GM23338 (cell line): ENCODE data around the gene GRM5. TPM values are rescaled to one million over a fixed set of nuclear protein-coding genes. Genes with fewer than 3 reads are reported as not detected.

ENCODE experiments used
- ATAC-seq: fragments of 200-7000 bp; cut with Tn5 transposase; 3 replicates; pipeline ENCODE4 v1.9.1; 2020
- DNase-seq: peaks from one replicate; pipeline ENCODE4 v3.0.0-alpha.2; 2015; ENCODE audit warnings: low spot score
- H2AFZ ChIP-seq: fragments of 200-600 bp; sonication (generic); 2 replicates; pipeline ENCODE4 v1.8.0; 2016; ENCODE audit warnings: antibody characterized with exemption, mild to moderate bottlenecking, moderate library complexity
- H3F3A ChIP-seq: fragments of 200-600 bp; sonication (generic); replicated peaks from 2 replicates; pipeline ENCODE4 v1.8.0; 2017; ENCODE audit warnings: antibody characterized with exemption, mixed run types, low read depth
- H3K27ac ChIP-seq: fragments of 200-600 bp; sonication (generic); 2 replicates; pipeline ENCODE4 v1.6.1; 2016; ENCODE audit warnings: low read depth
- H3K27me3 ChIP-seq: fragments of 200-600 bp; sonication (generic); 2 replicates; pipeline ENCODE4 v1.8.0; 2016; ENCODE audit warnings: mild to moderate bottlenecking, mixed run types, moderate library complexity; ENCODE audit not compliant: insufficient read depth
- H3K36me3 ChIP-seq: fragments of 200-600 bp; sonication (generic); 2 replicates; pipeline ENCODE4 v1.8.0; 2016; ENCODE audit warnings: mild to moderate bottlenecking; ENCODE audit not compliant: insufficient read depth
- H3K4me1 ChIP-seq: fragments of 200-600 bp; sonication (generic); 2 replicates; pipeline ENCODE4 v1.8.0; 2016; ENCODE audit warnings: mild to moderate bottlenecking, moderate library complexity; ENCODE audit not compliant: insufficient read depth
- H3K4me2 ChIP-seq: fragments of 200-600 bp; sonication (generic); 2 replicates; pipeline ENCODE4 v1.7.1; 2017; ENCODE audit warnings: mixed run types
- H3K4me3 ChIP-seq: fragments of 200-600 bp; sonication (generic); 2 replicates; pipeline ENCODE4 v1.6.1; 2016; ENCODE audit warnings: mixed run types
- H3K79me2 ChIP-seq: fragments of 200-600 bp; sonication (generic); replicated peaks from 2 replicates; pipeline ENCODE4 v1.8.0; 2017; ENCODE audit warnings: mild to moderate bottlenecking; ENCODE audit not compliant: insufficient read depth
- H3K9me2 ChIP-seq: fragments of 200-600 bp; sonication (generic); 2 replicates; pipeline ENCODE4 v1.8.0; 2017; ENCODE audit not compliant: insufficient read depth
- H4K20me1 ChIP-seq: fragments of 200-600 bp; sonication (generic); replicated peaks from 2 replicates; pipeline ENCODE4 v1.8.0; 2017; ENCODE audit warnings: mild to moderate bottlenecking; ENCODE audit not compliant: insufficient read depth
- H3K27ac Mint-ChIP-seq: 2 replicates; pipeline ENCODE4 v1.8.0; 2020; ENCODE audit warnings: inconsistent platforms, mild to moderate bottlenecking, moderate library complexity, mixed read lengths
- H3K27me3 Mint-ChIP-seq: 3 replicates; pipeline ENCODE4 v1.8.0; 2022; ENCODE audit warnings: low read depth, mild to moderate bottlenecking, moderate library complexity, mixed read lengths, inconsistent platforms; ENCODE audit not compliant: insufficient read depth, poor library complexity
- H3K36me3 Mint-ChIP-seq: 3 replicates; pipeline ENCODE4 v1.8.0; 2021; ENCODE audit warnings: low read depth, mild to moderate bottlenecking, inconsistent platforms, moderate library complexity, mixed read lengths
- H3K4me1 Mint-ChIP-seq: 3 replicates; pipeline ENCODE4 v1.8.0; 2020; ENCODE audit warnings: mild to moderate bottlenecking, inconsistent platforms, mixed read lengths
- H3K4me3 Mint-ChIP-seq: 3 replicates; pipeline ENCODE4 v1.8.0; 2021; ENCODE audit warnings: moderate library complexity, mild to moderate bottlenecking, inconsistent platforms, mixed read lengths
- H3K9me3 Mint-ChIP-seq: 3 replicates; pipeline ENCODE4 v1.8.0; 2020; ENCODE audit warnings: moderate library complexity, mild to moderate bottlenecking, inconsistent platforms, mixed read lengths
- CREB1 ChIP-seq: fragments of 250-450 bp; sonication (Bioruptor Pico); IDR thresholded peaks from 2 replicates; pipeline ENCODE4 v1.5.0; 2020; ENCODE audit warnings: low read depth, mild to moderate bottlenecking, moderate library complexity
- CTCF ChIP-seq, 2 experiments: fragments of 200-600 bp in 1 of 2; sonication (generic) in 1 of 2; conservative IDR thresholded peaks; 2 replicates each; pipeline versions ENCODE4 v1.5.1 to v1.6.1; 2016 to 2017; ENCODE audit warnings: antibody characterized with exemption in 2 of 2, low read depth in 2 of 2, mild to moderate bottlenecking in 2 of 2, moderate library complexity in 1 of 2
- EZH2 ChIP-seq: fragments of 200-600 bp; sonication (generic); IDR thresholded peaks from one replicate; pipeline ENCODE4 v1.8.0; 2017; ENCODE audit warnings: antibody characterized with exemption, mild to moderate bottlenecking, low read depth; ENCODE audit not compliant: unreplicated experiment
- EZH2phosphoT487 ChIP-seq: fragments of 200-600 bp; sonication (generic); IDR thresholded peaks from one replicate; pipeline ENCODE4 v1.8.1; 2018; ENCODE audit warnings: antibody characterized with exemption; ENCODE audit not compliant: unreplicated experiment
- JUNB ChIP-seq: IDR thresholded peaks from one replicate; pipeline ENCODE4 v1.6.1; 2016; ENCODE audit warnings: antibody characterized with exemption; ENCODE audit not compliant: unreplicated experiment
- NANOG ChIP-seq: IDR thresholded peaks from 2 replicates; pipeline ENCODE4 v1.6.1; 2016; ENCODE audit warnings: antibody characterized with exemption, borderline replicate concordance
- POLR2AphosphoS5 ChIP-seq: IDR thresholded peaks from 2 replicates; pipeline ENCODE4 v1.6.1; 2016; ENCODE audit warnings: antibody characterized with exemption, low read depth
- REST ChIP-seq: IDR thresholded peaks from one replicate; pipeline ENCODE4 v1.6.1; 2018; ENCODE audit warnings: antibody characterized with exemption; ENCODE audit not compliant: unreplicated experiment
- STAT1 ChIP-seq: IDR thresholded peaks from one replicate; pipeline ENCODE4 v1.6.1; 2016; ENCODE audit warnings: antibody characterized with exemption; ENCODE audit not compliant: unreplicated experiment
- ZNF114 ChIP-seq: fragments of 250-450 bp; sonication (Bioruptor Pico); IDR thresholded peaks from 2 replicates; pipeline ENCODE4 v1.5.0; 2020; ENCODE audit warnings: mild to moderate bottlenecking, moderate library complexity
- ZNF331 ChIP-seq: fragments of 250-450 bp; sonication (Bioruptor Pico); IDR thresholded peaks from 2 replicates; pipeline ENCODE4 v1.5.0; 2020; ENCODE audit warnings: low read depth, mild to moderate bottlenecking, moderate library complexity
- polyA plus RNA-seq: library from polyadenylated mRNA; unstranded; fragments of >200 nt; fragmentation: Nextera tagmentation; extraction: Ambion mirVana; gene quantifications from 2 replicates; pipeline ENCODE4 v1.2.1, GENCODE V29; 2016
- total RNA-seq: library from RNA; depleted of rRNA; stranded (reverse); fragments of >200 nt; shearing (Covaris generic); gene quantifications from 2 replicates; pipeline ENCODE4 v1.2.3, GENCODE V29; 2014
- TF ChIP-seq, protein P1 (sequence below): IDR thresholded peaks from 2 replicates; pipeline ENCODE4 v1.6.1; 2016; ENCODE audit warnings: antibody characterized with exemption

The GRM5 gene
- total and polyA plus RNA-seq, 2 experiments from 2014 or later: 0.23 to 0.45 TPM

- TF ChIP-seq, protein P1, sequence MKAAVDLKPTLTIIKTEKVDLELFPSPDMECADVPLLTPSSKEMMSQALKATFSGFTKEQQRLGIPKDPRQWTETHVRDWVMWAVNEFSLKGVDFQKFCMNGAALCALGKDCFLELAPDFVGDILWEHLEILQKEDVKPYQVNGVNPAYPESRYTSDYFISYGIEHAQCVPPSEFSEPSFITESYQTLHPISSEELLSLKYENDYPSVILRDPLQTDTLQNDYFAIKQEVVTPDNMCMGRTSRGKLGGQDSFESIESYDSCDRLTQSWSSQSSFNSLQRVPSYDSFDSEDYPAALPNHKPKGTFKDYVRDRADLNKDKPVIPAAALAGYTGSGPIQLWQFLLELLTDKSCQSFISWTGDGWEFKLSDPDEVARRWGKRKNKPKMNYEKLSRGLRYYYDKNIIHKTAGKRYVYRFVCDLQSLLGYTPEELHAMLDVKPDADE: no peak
- TF ChIP-seq POLR2AphosphoS5 (no peak), STAT1 (no peak), CTCF (conservative IDR thresholded peaks at IDR 0.05; ENCODE audit: low read depth in 2 of 2) (no peak), JUNB (no peak), ZNF114 (no peak), EZH2 (no peak), REST (no peak)
These were observed 295.2 kb downstream of the GRM5 start (continued) for GRCh38 chr11:88770475-88771079.

- Histone ChIP-seq H3K4me2 (no peak overlapping the region), H3K9me2 (no peaks in the 10 kb centered on the region), H3K36me3 (no peaks in the 10 kb centered on the region), H3K27me3 (no peaks in the 10 kb centered on the region), H3K27ac (no peak overlapping the region), H2AFZ (no peak overlapping the region), H3K4me3 (no peak overlapping the region), H4K20me1 (no peaks in the 10 kb centered on the region), H3K4me1 (no peaks in the 10 kb centered on the region), H3K79me2 (no peaks in the 10 kb centered on the region), H3F3A (no peaks in the 10 kb centered on the region)
- Mint-ChIP-seq H3K4me1 (no peaks in the 10 kb centered on the region), H3K27me3 (no peaks in the 10 kb centered on the region), H3K27ac (no peak overlapping the region), H3K9me3 (no peaks in the 10 kb centered on the region), H3K36me3 (no peaks in the 10 kb centered on the region), H3K4me3 (no peak overlapping the region)
- TF ChIP-seq REST (no peak), NANOG (no peak), POLR2AphosphoS5 (no peak), CREB1 (CRISPR knock-in tag) (no peak), EZH2phosphoT487 (no peak), ZNF331 (CRISPR knock-in tag) (no peak)
- DNase-seq (no peak), ATAC-seq (no peak)
These were observed 321.6 kb downstream of the GRM5 start for GRCh38 chr11:88744140-88744539.
